Measurements from ENCODE around the gene XPC. TPM values are rescaled to one million over a fixed set of nuclear protein-coding genes. Genes with fewer than 3 reads are reported as not detected.

The XPC gene
- total RNA-seq, 1 donor from 2014 or later = 41.6 TPM

DNA sequence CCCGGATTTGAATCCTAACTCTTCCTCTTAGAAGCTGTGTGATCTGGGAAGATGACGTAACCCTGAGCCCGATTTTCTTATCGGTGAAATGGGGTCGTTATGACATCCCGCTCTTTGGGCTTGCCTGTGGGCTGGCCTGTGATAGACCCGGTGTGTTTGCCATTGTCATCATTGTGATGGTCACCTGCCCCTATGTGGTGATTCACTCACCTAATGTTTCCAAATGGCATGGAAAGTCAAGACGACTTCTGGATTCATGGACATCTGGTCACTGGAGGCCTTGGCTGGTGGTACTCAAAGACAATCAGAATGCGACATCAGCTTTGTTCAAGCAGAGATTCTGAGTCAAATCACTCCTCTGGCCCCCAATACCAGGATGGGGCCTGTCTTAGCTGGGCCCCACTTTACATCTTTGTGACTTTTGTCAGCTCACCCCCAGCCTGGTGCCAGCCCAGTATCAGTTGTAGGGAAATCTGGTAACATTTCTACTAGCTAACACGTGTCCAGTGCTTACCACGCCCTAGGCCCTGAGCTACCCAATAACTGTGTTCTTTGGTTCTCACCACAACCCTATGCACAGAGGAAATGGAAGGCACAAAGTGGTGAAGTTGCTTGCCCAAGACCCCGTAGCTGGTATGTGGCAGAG is 50.8 kb downstream of the XPC start:
- Mint-ChIP-seq H3K4me1 (peaks cover 31% of the 10 kb centered on the region), H3K4me3 (peak overlapping the region; percentile 99), H3K36me3 (ENCODE audit: low read depth) (peaks cover 15% of the 10 kb centered on the region), H3K9me3 (no peaks in the 10 kb centered on the region), H3K27me3 (ENCODE audit: low read depth) (no peaks in the 10 kb centered on the region), H3K27ac (ENCODE audit: unreplicated experiment) (no peak overlapping the region)
- DNase-seq (ENCODE audit: low read depth, low spot score) = no peak
- no peak for TF ChIP-seq CTCF (conservative IDR thresholded peaks at IDR 0.05)

DNA sequence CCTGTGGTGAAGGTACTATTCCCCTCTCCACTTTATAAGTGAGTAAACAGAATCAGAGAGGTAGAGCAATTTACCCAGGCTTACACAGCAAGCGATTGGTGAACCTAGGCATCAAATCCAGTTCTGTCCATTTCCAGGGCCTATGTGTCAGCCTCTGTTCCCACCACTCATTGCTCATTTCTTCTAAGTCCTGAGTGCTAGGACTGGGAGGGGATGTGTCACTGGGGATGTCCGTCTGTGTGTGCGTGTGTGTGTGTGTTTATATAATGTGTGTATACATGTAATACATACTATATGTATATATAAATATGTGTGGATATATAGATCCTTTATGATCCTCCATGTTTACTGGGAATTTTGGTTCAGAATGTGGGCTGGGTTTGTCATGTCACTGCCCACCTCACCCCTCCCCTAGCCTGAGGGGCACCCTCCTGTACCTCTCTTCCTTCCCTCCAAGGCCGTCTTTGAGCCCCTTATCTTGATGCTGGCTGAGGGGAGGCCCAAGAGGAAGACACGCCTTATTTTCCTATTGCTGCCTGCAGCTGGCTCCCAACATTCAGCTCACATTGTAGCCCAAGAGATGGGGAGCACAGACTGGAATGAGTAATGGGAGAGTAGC is 51.4 kb downstream of the XPC start:
- TF ChIP-seq CTCF (conservative IDR thresholded peaks at IDR 0.05) = no peak
- Mint-ChIP-seq H3K4me1 (peaks cover 37% of the 10 kb centered on the region), H3K27me3 (ENCODE audit: low read depth) (no peaks in the 10 kb centered on the region), H3K36me3 (ENCODE audit: low read depth) (peaks cover 15% of the 10 kb centered on the region), H3K27ac (ENCODE audit: unreplicated experiment) (no peak overlapping the region), H3K9me3 (no peaks in the 10 kb centered on the region), H3K4me3 (peak overlapping the region; percentile 99)
- DNase-seq (ENCODE audit: low read depth, low spot score) = no peak

GRCh38 chr3:14126017-14126886 is 52.1 kb downstream of the XPC start:
- no peak for TF ChIP-seq CTCF (conservative IDR thresholded peaks at IDR 0.05)
- no peaks in the 10 kb centered on the region for H3K9me3 Mint-ChIP-seq
- H3K4me3 Mint-ChIP-seq = peak overlapping the region; percentile 99
- DNase-seq (ENCODE audit: low read depth, low spot score) = no peak
- no peaks in the 10 kb centered on the region for H3K27me3 Mint-ChIP-seq (ENCODE audit: low read depth)
- peak overlapping the region; percentile 99 for H3K27ac Mint-ChIP-seq (ENCODE audit: unreplicated experiment)
- peaks cover 37% of the 10 kb centered on the region for H3K4me1 Mint-ChIP-seq
- peaks cover 17% of the 10 kb centered on the region for H3K36me3 Mint-ChIP-seq (ENCODE audit: low read depth)

DNA sequence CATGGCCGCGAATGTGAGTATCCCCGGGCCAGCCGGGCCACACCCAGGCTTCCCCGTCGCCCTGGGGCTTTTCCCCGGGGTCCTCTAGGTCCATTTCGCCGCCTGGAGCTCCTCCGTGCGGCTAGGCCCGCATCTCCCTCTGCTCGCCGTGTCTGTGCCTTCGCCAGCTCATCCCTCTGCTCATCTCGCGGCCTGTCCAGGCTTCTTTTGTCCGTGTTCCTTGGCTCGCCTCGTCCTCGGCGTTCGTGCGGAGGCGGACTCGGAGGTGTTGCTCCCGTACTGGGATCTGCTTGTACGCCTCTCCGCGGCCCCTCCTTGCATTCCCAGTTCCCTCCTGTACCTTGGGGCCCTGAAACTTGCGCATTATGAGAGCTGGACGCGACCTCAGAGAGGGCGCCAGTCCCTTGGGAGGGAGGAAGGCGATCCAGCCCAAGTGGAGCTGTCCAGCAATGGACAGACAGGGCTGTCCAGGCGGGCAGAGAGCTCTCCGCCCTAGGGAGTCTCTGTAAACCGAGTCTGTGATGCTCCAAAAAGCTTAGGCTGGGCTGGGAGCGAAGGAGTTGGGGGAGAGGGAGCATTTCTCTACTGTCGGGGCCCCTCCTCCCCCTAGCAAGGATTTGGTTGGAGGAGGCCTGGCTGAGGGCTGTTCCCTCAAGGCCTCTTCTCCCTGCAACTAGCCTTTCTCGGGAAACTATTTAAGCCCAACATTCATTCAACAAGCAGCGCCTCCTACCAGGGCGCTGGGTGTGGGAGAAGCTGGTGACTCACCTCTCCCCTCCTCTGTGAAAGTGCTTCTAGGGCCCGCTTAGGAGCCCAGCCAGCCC is 53.0 kb downstream of the XPC start:
- peak overlapping the region; percentile 99 for H3K4me3 Mint-ChIP-seq

More for the DNA sequence above, 53.0 kb downstream of the XPC start:
- DNase-seq (ENCODE audit: low read depth, low spot score) = no peak
- H3K36me3 Mint-ChIP-seq (ENCODE audit: low read depth) = peaks cover 18% of the 10 kb centered on the region
- peak overlapping the region; percentile 99 for H3K27ac Mint-ChIP-seq (ENCODE audit: unreplicated experiment)
- no peaks in the 10 kb centered on the region for H3K9me3 Mint-ChIP-seq
- H3K27me3 Mint-ChIP-seq (ENCODE audit: low read depth) = no peaks in the 10 kb centered on the region
- peaks cover 37% of the 10 kb centered on the region for H3K4me1 Mint-ChIP-seq
- peak; percentile 28 for TF ChIP-seq CTCF (conservative IDR thresholded peaks at IDR 0.05)

All from neural crest cell (in vitro differentiated cells).